AG09309 (cell line): ENCODE data around the gene ATG101.

Experiments used
- DNase-seq: peaks from one replicate; pipeline ENCODE4 v3.0.0-alpha.2; 2010; ENCODE audit warnings: low read depth
- H3K4me3 ChIP-seq: 2 replicates; pipeline ENCODE4 v1.5.1; 2011; ENCODE audit warnings: mild to moderate bottlenecking, low read depth, low read length, moderate library complexity; ENCODE audit not compliant: control insufficient read depth
- CTCF ChIP-seq: IDR thresholded peaks from 2 replicates; pipeline ENCODE4 v1.5.1; 2011; ENCODE audit warnings: mild to moderate bottlenecking, low read depth, low read length, inconsistent platforms; ENCODE audit not compliant: insufficient read depth, control insufficient read depth; ENCODE audit errors: missing control alignments

Gene ATG101

GRCh38 chr12:52057638-52058576 is 11.9 kb upstream of the ATG101 start:
- TF ChIP-seq CTCF, result no peak
- H3K4me3 ChIP-seq, result no peak overlapping the region
- DNase-seq, result no peak

- no peak for TF ChIP-seq CTCF
- H3K4me3 ChIP-seq, result no peak overlapping the region
- no peak for DNase-seq
Measured at GRCh38 chr12:52058631-52059361, 11.0 kb upstream of the ATG101 start.

GRCh38 chr12:52059582-52060497 is 9.9 kb upstream of the ATG101 start:
- H3K4me3 ChIP-seq, result no peak overlapping the region
- TF ChIP-seq CTCF, result no peak
- no peak for DNase-seq

- H3K4me3 ChIP-seq, result no peak overlapping the region
- TF ChIP-seq CTCF, result no peak
- DNase-seq, result no peak
Measured at GRCh38 chr12:52060498-52061177, 9.1 kb upstream of the ATG101 start.

GRCh38 chr12:52061470-52062166 is 8.2 kb upstream of the ATG101 start:
- H3K4me3 ChIP-seq, result no peak overlapping the region
- no peak for DNase-seq
- TF ChIP-seq CTCF, result no peak
